HG03103 (cell line): ENCODE measurements around the gene FOXC1.

Source experiments
- ATAC-seq: cut with Tn5 transposase; IDR thresholded peaks from one replicate; pipeline ENCODE4 v1.9.1; 2021; ENCODE audit warnings: low read depth; ENCODE audit not compliant: unreplicated experiment

Gene FOXC1

DNA sequence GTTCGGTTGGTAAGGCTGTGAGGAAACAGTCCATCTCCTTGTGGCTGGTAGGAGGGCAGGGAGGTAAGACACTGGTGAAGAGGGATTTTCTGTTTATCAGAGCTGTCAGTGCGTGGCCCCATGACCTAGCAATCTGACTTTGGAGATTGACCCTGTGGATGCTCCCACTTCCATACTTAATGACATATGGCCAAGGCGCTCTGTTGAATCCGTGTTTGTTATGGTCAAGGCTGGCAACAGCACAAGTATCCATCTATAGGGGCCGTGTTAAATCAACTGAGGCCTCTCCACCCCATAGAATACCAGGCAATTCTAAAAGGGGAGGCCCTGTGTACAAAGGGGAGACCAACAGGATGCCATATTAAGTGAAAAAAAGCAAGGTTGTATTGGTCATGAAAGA is 25.6 kb upstream of the FOXC1 start:
- ATAC-seq: no peak

DNA sequence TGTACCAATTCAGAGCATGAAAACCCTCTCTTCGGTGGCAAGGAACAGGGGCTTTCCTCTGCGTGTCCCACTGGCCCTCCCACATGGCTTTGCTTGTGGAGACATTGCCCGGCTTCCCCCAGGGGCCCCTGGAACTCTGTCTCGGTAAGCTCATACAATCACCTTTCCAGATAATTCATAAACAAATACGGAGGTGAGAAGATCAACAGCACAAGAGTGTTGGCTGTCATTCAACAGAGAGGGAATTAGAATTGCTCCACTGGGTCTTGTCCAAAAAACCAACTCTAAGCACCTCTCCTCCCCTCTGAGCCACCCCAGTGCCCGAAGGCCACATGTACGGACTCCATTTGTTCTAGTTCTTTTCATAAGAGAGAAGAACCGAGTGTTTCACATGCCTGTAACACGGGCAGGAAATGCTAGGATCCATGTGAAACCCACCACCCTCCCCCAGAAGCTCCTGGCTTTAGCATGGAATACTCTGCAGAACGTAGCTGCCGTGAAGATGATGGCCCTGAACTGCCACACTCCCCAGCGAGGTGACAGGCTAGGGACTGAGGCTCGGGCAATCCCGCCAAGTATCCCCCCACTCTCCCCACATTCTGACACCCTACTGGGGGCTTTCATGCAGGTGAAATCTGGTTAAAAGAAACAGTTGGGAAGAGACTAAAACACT is 24.6 kb upstream of the FOXC1 start:
- ATAC-seq: no peak

DNA sequence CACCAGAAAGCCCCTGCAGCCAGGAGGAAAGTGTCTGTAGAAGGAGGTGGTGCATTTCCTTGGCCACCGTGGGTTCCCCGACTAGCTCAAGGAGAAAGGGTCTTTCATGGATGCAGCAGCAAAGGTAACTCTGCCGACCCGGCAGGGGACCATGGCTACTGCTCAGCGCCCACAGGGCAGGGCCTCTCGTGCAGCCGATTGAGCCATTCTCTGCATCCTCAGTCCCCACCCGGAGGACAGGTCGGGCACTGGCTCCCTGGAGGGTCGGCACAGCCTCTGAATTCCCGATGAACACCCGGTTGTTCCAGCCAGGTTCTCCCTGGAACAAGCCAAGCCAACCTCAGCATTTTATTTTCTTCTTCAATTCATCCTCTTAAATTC is 24.1 kb upstream of the FOXC1 start:
- no peak for ATAC-seq

DNA sequence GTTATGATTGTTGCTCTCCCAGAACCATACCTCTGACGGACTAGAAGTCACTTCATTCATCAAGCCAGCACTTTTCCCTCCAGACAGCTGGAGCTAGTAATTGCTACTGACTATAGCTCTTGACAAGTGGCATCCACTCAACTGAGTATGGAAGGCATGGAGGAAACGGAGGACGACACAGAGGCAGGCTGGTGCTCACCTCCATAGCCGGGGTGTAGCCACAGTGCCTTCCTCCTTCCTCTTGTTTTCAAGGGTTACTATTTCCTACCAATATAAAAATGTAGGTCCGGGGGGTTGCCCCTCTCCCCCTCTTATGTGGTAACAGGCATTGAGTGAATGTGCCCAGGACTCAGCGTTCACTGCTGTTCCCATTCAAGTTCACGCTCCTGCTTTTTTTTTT is 23.5 kb upstream of the FOXC1 start:
- ATAC-seq: no peak

DNA sequence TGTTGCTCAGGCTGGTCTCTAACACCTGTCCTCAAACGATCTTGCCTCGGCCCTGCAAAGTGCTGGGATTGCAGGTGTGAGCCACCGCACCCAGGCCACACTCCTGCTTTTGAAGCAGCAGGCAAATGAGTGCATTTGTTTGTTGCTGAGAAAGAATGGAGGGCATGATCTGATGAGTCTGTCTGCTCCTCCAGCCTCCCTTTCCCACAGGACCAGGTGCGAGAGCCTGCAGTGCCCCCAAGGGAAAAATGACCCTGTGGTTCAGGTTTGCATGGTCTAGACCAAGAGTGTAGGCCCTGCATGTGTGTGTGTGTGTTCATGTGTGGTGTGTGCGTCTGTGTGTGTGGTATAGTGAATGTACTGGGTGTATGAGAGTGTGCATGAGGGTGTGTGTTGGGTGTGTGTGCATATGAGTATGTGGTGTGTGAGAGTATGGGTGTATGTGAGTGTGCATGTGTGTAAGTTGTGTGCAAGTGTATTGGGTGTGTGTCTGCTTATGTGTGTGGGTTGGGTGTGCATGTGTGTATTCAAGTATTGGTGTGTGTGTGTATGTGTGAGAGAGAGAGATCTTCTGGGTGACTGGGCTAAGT is 22.8 kb upstream of the FOXC1 start:
- no peak for ATAC-seq

DNA sequence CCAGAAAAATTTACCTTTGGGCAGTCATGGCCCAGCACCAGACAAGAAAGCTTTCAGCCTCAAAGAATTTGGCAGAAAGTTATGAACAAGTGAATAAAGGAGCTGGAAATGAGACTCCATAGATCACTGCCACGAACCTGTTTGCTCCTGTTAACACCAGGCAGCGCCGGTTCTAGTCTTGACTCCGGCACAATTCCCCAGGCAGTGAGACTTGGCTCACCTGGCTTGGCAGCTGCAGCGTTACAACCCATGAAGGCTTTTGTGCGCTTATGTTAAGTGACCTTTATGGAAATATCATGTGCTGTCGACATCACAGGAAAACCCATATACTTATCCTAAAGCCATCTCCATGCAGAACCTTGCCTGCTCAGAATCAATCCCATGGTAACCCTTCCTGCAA is 22.2 kb upstream of the FOXC1 start:
- no peak for ATAC-seq

DNA sequence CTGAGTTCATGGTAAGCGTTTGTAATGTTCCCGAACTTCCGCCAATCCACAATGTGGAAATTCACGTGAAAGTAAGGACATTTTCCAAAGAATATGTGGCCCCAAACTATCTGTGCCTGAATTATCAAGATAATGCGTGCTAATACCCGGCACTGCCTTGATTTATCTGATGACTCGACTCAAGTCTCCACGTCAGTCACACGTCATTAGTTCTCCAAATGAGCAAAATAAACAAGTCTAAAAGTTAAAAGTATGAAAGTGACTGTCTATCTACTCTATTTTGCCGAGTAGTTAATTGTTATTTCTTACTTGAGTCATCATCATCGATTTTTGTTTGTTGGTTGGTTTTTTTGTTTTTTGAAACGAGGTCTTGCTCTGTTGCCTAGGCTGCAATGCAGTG is 21.7 kb upstream of the FOXC1 start:
- no peak for ATAC-seq

DNA sequence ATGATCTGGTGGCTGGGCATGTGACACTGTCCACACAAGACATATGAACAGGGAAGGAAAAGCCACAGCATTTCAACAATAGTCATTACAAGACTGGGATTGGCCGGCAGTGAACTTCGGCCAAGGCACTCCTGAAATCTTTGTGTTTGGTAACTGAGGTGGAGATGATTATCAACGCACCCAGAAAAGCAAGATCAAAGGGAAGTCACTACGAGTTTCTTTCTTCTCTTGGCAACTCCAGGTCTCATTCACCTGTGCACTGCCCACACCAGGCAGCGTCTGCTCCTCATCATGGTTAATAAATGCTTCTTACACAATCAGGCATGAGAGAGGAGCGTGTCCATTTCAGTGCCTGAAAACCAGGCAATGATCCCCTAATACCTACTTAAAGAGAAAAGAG is 20.5 kb upstream of the FOXC1 start:
- no peak for ATAC-seq

DNA sequence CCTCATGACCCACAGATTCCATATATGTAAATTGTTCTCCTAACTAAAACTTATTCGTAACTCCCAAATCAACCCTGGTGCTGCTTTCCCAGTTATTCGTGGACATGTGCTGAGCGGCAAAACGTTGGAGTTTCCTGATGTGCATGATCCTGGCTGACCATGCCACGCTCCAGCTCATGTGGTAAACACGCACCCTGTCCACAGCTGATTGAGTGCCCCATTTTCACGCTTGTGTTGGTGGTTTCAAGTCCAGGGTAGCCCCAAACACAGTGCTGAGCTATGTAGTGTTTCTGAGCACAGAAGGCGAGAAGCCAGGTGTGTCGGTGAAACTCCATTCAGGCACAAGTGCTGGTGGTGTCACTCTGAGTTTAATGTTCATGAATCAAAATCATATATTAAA is 19.1 kb upstream of the FOXC1 start:
- no peak for ATAC-seq

DNA sequence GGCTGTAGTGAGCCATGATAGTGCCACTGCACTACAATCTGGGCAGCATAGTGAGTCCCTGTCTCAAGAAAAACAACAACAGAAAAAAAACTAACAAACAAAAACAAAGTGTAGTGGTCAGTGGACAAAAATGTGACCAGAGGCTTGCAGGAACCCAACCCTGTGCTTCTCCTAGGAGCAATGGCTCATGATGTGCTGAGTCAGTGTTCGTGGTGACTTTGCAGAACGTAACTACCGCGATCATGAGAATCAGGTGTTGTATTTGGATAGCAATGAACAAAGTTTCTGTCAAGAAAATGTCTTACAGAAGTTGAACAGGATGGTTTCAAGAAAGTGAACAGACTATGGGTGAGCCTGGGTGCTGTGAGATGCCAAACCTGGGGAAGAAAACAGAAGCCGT is 18.5 kb upstream of the FOXC1 start:
- no peak for ATAC-seq

DNA sequence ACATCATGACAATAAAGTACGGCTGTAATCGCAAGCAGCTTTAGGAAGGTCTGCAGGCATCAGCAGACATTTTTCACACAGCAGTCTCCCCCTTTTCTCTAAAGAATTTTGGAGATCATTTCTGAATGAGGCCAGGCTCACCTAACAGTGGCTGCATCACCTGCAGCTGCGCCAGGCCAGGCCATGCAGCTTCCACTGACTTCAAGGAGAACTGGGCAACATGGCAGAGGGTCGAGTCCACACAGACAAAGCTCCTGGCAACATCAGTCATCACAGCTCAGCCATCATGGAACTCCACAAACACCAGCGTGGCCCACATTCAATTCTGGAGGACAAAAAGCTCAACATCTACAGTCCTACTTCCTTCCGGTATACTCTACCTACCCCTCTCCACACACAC is 17.8 kb upstream of the FOXC1 start:
- ATAC-seq: no peak

DNA sequence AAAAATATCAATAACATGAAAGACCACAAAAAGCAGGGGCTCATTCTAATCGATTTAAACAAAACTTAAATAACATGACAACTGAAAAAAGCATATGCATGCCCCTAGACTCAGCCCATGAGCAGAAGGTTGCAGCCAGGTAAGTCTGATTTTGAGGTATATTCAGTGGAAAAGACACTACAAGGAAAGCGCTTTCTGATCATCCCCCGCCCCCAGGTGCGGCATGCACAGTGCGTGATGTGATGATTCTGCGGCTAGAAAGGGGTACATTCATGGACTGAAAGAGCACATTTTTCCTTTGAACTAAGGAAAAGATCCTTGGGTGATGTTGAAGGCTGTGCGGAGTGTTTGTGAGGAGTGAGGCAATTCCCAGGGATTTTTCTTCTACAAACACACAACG is 16.9 kb upstream of the FOXC1 start:
- no peak for ATAC-seq

DNA sequence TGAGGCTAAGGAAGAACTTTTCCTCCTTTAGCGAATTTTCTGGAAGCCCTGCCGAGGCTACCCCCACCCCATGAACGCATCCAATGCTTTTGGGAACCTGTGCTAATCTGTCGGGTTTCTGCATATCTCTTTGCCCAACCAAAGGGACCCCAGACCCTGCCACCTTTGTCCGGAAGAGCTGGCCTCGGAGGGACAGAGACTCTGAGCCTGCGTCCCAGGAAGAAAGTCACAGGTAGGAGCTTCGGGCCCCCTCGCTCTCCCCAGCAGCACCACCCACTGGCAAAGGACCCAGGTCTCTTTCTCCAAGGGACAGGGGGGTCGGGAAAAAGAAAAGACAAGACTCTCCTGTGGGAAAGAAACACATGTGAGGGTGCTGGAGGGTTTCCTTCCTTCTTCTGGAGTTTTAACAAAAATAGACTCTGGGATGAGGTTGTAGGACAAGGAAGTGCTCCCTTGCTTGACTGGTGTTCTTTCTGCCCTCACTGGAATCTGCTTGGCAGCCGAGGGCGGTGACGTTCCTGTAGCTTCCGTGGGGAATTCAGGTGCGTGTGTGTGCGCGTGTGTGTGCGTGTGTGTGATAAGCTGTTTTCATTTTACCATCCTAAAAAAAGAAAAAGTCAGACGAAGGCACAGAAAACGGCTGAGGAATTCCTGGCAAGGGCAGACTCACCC is 16.3 kb upstream of the FOXC1 start:
- ATAC-seq: no peak

DNA sequence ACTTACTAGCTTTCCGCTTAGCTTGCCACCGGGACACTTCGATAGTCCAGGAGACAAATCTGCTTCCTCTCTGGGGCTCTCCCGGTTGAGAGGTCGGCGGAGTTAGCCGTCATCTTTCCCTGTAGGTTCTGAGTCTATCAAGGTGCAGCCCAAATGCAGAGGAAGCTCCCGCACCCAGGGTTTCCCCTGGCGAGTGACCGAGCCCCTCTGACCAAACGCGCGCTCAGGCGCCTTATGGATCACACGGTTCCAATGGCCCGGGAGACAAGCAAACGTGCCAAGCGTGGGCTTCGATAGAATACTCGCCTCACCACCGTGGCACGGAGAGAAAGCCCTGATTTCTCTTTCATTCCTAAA is 15.8 kb upstream of the FOXC1 start:
- no peak for ATAC-seq

DNA sequence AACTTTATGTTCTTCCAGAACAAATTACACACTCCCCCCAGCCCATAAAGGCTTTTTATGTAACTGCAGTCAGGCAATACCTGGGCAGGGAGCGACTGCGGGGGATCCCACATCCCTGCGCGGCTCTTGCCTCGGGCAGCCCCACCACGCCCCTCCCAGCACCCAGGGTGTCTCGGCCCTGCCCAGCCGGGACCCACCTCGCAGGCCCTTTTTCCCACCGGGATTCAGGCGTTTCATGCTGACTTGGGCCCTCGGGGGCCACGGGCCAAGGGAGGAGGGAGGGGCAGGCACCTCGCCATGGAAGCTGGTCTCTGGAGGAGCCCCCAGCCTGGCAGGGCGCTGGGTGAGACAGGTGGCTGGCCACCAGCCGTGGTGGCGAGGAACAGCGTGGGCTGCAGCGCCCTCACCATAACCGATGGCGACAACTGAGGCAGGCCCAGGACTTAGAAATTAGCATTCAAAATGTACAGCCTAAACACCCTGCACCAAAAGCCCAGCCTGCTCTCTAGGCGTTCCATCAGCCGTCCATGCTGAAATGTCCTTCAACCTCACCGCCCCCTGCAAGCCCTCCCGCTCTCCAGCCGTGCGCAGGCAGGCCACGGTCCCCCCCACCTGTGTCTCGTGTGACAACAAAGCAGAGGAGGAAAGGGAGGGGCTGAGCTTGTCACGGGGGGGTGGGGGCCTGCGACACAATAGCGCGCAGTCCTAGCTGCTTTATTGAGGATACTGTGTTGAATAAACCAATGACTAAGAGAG is 15.1 kb upstream of the FOXC1 start:
- ATAC-seq: no peak

DNA sequence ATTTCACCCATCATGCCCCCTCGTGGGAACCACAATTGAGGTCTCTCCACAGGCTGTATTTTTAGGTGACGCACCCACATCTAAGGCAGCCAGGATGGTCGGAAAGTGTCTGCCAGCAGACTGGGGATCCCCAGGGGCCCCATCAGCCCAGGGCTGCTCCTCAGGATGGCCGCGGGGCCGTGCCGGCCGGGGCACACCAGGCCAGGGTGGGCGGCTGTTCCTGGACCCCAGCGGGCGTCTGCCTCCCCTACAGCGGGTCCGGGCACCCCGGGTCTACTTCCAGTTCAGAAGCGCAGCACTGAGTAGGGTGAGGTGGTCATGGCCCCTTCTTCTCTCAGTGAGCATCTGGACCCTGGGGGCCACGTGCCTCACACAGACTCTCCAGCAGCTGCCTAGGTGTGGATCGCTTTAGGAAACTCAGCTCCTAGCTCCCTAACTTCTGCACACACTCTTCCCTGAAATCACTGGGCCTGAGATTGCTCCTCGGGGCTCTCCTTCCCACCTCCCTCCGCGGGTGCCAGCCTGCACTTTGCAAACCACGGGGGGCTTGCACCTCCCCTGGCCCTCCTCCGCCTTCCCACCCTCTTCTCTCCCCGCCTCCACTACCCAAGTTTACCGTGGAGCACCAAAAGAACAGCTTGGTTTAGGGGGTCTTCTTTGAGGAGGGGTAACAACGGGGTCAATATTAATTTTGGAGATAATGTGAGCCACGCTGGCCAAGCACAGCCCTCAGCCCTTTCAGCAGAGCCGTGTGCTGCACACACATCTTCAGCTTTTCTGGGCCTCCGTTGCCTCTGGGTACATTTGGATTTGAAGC is 14.2 kb upstream of the FOXC1 start:
- no peak for ATAC-seq

DNA sequence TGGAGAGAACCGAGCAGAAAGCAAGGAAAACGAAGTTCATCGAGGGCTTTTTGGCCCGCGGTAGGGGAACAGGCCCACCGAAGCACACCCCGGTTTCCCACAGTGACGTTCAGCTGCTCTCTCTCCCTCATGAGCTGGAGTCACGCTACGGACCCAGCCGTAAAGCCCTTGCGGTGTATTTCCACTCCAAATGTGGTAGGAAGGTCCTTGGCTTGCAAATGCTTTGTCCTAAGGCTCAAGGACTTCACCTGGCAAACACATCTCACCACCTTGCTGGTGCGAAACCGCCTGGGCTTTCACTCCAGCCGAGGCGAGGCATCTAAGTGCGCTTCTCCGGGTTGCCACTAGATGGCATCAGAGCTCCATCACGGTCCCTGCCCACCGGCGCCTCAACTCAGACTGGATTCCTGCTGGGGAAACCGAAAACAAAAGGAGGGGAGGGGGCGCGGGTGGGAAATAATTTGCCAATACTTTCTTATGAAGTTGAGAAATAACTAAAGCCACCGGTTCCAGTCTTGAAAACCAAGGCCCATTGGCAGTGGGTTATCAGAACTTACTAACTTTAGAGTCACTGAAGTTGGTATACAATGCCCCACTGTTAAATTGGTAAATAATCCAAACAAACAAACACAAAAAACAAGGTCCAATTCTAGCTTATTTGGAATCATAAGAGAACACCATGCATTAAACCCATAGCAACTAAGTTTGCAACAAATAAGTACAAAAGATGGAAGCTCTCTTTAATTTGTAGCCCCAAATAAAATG is 13.4 kb upstream of the FOXC1 start:
- no peak for ATAC-seq

DNA sequence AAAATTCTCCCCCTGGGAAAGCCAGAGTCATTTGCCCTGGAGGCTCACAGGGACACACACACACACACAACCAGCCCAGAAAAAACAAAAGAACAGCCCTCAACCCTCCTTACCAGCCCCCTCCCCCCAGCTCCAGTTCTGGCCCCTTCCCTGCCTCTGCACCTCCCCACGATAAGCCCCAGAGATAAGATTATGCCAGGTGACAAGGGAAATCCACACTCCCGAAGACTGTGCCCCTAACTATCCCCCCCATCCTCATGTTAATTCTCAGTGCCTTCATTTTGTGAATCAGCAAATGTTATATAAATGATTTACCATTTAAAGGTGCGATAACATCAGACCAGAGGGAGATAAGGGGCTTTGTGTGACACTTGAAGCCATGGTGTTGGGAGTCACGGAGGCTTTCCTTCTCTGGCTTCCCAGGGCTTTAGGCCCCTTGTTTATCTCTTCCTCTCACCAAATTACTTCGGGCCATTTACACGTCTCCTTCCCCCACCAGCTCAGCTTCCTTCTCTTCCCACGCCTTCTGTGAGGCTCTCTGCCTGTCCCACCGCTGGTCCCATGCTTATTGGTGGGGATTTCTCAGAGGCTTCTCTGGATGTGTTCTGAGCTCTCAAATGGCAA is 12.5 kb upstream of the FOXC1 start:
- ATAC-seq: no peak

DNA sequence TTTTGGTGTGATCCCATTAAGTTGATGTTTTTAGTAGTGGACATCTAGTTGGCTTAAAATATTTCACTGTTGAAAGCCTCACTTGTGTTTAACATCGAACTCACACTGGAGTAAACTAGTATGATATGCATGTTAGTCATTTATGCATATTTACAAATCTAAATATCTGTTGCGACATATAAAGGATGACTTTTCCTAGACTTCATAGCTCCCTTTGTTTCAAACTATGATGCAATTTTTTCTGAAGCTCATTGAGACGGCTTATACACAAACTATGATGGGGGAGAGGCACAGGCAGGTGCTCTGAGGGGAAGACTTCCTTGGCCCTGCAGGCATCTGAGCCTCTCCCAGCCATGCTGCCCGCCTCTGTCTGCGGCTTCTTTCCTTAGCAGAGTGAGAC is 11.8 kb upstream of the FOXC1 start:
- ATAC-seq: no peak

DNA sequence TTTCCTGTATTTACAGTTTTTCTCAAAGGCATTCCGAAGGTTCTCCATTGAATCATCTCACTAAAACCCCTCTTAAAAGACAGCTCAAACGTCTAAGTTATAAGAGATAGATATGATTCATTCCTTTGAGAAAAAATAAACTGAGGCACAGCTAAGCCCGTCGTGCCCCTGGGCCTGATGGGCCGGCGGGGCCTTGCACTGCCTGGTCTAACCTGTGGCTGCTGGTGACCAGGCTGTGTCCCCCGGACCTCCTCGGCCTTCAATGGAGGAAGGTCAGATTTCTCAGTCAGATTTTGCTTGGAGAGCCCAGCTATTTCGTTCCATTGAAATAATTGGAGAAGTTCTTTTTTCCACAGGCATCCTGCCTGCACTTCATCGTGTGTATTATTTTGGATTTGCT is 11.3 kb upstream of the FOXC1 start:
- no peak for ATAC-seq
